ENCODE measurements around the gene CYB5R2.

Gene CYB5R2

DNA sequence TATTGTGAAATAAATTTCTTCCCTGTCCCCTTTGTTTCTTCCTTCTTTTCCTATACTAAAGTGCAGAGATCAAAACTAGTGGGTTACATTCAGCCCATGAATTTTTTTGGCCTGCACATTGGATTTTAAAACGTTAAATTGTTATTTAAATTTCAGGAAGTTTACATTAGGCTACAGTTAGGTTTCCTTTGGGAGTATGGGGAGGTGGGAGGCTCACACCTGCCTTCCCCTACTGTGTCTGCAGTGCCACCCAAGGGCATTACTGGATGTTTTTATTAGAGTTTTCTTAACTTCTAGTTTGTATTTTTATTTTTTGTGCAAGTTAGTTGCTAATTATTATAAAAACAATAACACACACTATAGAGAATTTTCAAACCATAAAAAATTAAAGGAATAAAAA, 51.7 kb downstream of the CYB5R2 start:
- Mint-ChIP-seq H3K36me3 (ENCODE audit: insufficient read depth) (peaks cover 2% of the 10 kb centered on the region), H3K9me3 (no peaks in the 10 kb centered on the region), H3K4me1 (no peaks in the 10 kb centered on the region), H3K27me3 (no peaks in the 10 kb centered on the region), H3K27ac (ENCODE audit: low read depth) (no peak overlapping the region), H3K4me3 (no peak overlapping the region)
- no peak for DNase-seq (ENCODE audit: low spot score in 2 of 2)
- ATAC-seq (replicated peaks; ENCODE audit: extremely low read depth, poor library complexity, severe bottlenecking) = no peak

GRCh38 chr11:7621090-7621489, 52.2 kb downstream of the CYB5R2 start:
- no peak overlapping the region for H3K27ac Mint-ChIP-seq (ENCODE audit: low read depth)

GRCh38 chr11:7619322-7619721, 54.0 kb downstream of the CYB5R2 start:
- H3K9me3 Mint-ChIP-seq = no peaks in the 10 kb centered on the region
- ATAC-seq (replicated peaks; ENCODE audit: extremely low read depth, poor library complexity, severe bottlenecking) = no peak
- H3K27me3 Mint-ChIP-seq = no peaks in the 10 kb centered on the region
- H3K4me3 Mint-ChIP-seq = no peak overlapping the region
- no peak for DNase-seq (ENCODE audit: low spot score in 2 of 2)
- peaks cover 2% of the 10 kb centered on the region for H3K36me3 Mint-ChIP-seq (ENCODE audit: insufficient read depth)
- no peak overlapping the region for H3K27ac Mint-ChIP-seq (ENCODE audit: low read depth)
- no peaks in the 10 kb centered on the region for H3K4me1 Mint-ChIP-seq

More at GRCh38 chr11:7621090-7621489, 52.2 kb downstream of the CYB5R2 start:
- Mint-ChIP-seq H3K9me3 (no peaks in the 10 kb centered on the region), H3K4me3 (no peak overlapping the region), H3K36me3 (ENCODE audit: insufficient read depth) (peaks cover 2% of the 10 kb centered on the region), H3K4me1 (no peaks in the 10 kb centered on the region), H3K27me3 (no peaks in the 10 kb centered on the region)
- DNase-seq (ENCODE audit: low spot score in 2 of 2) (no peak), ATAC-seq (replicated peaks; ENCODE audit: extremely low read depth, poor library complexity, severe bottlenecking) (no peak)

DNA sequence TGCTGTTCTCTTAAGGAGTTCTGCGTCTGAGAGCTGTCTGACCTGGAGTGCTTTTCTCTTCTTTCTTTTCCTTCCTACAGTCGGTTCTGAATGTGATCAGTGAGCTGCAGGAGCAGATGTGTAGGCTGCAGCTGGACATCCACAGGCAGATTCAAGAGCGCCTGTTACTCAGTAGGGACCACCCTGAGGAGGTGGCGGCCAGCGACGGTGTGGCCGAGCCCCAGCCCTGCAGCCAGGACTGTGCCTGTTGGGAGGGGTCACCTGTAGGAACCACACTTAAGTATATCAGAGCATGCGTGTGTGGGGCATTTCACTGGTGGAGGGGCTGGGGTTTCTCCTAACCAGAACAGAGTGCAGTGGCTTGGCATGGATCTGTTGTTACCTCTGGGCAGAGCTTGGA, 56.3 kb downstream of the CYB5R2 start:
- Mint-ChIP-seq H3K36me3 (ENCODE audit: insufficient read depth) (no peaks in the 10 kb centered on the region), H3K4me3 (no peak overlapping the region), H3K9me3 (no peaks in the 10 kb centered on the region), H3K27me3 (no peaks in the 10 kb centered on the region), H3K27ac (ENCODE audit: low read depth) (no peak overlapping the region), H3K4me1 (no peaks in the 10 kb centered on the region)
- DNase-seq (ENCODE audit: low spot score in 2 of 2) (no peak), ATAC-seq (replicated peaks; ENCODE audit: extremely low read depth, poor library complexity, severe bottlenecking) (no peak)
